Fibroblast of the conjunctiva (primary cell): Measurements from ENCODE around the gene MINK1.

Experiments
- DNase-seq: peaks from one replicate; pipeline ENCODE4 v3.0.0-alpha.2; 2010; ENCODE audit warnings: low read depth

Gene MINK1

GRCh38 chr17:4833178-4833940 is at the start of gene MINK1:
Gene MINK1, plus strand, starts transcription at chr17:4833340. Its CDS starts 244 bp downstream, at chr17:4833584.
- DNase-seq, result peak; percentile 86

DNA sequence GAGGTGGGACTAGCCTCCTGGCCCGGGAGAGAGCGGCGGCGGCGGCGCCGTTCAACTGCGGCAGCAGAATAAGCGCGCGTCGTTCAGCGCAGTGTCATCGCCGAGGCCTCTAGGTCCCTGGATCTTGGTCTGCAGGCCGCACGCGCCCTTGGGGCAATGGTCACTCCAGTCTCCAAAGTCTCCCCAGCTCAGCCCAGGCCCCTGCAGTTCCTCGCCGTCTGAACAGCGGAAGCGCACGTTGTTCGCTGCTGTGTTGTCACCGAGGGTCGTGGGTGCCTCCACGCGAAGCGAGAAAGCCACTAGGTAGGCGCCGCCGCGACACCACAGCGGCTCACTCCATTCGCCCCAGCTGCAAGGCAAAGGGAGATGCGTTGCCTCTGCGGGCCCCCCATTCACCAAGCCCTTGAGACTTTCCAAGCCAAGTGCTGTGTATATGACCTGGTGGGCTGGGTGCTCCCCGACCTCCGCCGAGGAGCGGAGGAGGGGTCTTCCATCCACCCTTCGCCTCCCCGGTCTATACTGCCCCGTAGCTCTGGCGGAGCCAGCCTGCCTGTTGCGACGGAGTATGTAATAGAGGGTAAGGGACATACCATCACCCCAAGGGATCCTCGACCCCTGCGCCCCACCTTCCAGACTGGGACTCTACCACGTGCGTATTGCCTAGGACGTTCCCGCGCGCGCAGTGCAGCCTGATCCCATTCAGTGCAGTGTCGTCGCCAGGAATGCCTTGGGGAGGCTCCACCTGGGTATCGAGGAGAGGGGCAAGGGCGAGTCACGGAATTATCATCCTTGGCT is 47.6 kb upstream of the MINK1 start:
- no peak for DNase-seq

GRCh38 chr17:4786106-4786511 is 47.0 kb upstream of the MINK1 start, which contains the start of gene VMO1:
Gene VMO1, minus strand, starts transcription at chr17:4786364. Its CDS starts 12 bp downstream, at chr17:4786352.
- DNase-seq, result no peak

DNA sequence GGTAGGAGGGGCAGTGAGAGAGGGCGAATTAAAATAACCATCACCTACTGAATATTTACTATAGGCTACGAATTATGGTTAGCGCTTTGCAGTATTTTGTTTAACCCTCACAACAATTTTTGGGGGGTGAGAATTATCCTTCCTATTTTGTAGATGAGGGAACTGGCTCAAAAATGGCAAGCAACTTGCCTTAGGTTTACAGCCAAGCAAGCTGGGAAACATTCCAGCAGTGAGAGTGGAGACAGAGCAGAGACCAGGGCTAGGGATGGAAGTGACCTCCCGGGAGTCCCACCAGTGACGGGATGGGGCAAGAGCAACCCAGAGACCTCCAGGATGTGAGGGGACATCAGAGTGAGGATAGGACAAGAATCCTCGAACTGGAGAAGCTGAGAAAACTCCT is 46.6 kb upstream of the MINK1 start:
- no peak for DNase-seq

- peak; percentile 30 for DNase-seq
Observed at GRCh38 chr17:4788159-4788806, 44.9 kb upstream of the MINK1 start.

DNA sequence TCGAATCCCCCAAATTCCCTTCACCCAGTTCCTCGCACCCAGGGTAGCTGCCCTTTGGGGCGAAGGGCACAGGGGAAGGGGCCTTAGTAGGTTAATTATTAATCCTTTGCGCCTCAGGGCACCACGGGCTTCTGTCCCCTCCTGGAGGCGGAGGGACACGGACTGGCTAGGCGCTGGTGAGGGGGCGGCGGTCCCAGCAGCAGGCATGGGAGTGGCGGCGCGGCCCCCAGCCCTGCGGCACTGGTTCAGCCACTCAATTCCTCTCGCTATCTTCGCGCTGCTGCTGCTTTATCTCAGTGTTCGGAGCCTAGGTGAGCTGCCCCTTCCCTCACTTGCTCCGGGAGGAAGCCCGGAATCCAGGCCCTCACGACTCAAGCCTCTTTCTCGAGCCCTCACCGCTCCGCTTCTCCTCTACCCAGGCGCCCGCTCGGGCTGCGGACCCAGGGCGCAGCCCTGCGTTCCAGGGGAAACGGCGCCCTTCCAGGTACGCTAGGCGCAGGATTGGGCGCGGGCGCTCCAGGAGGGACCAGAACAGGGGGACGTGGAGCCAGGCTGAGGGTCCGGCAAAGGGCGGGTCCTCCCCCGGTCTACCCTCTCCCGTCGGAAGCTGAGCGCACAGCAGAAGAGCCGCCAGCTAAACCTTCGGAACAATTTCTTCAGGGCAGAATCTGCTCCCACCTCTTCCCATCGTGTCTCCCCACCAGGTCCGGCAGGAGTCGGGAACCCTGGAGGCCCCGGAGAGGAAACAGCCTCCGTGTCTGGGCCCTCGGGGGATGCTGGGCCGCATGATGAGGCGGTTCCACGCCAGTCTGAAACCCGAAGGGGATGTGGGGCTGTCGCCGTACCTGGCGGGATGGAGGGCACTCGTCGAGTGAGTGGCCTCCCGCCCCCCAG is 44.1 kb upstream of the MINK1 start, which contains the start of gene GLTPD2:
Gene GLTPD2, plus strand, starts transcription at position 158 of the 894 bp plus-strand sequence. Its CDS starts 48 bp downstream, at position 206.
- DNase-seq, result no peak

- DNase-seq, result no peak
Observed at GRCh38 chr17:4789701-4789950, 43.5 kb upstream of the MINK1 start.

GRCh38 chr17:4789951-4790704 is 43.0 kb upstream of the MINK1 start:
- DNase-seq, result peak; percentile 74

DNA sequence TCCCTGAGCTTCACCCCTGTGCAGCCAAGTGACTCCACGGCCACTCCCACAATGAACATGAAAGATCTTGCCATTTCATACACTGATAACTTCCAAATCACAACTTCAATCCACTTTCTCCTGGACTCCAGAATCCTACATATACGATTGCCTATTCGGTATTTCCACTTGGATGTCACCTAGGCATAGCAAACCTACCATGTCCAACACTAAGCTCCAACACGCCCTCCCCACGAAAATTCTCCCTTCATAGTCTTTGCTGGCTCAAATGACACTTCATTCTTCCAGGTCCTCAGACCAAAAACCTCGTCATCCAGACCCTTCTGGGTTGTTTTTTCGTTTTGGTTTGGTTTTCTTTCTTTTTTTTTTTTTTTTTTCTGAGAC is 42.4 kb upstream of the MINK1 start:
- DNase-seq, result no peak

- DNase-seq, result no peak
Observed at GRCh38 chr17:4795168-4795567, 38.0 kb upstream of the MINK1 start.

- no peak for DNase-seq
Observed at GRCh38 chr17:4796552-4796920, 36.6 kb upstream of the MINK1 start.

GRCh38 chr17:4800462-4801196 is 32.5 kb upstream of the MINK1 start:
- DNase-seq, result no peak

DNA sequence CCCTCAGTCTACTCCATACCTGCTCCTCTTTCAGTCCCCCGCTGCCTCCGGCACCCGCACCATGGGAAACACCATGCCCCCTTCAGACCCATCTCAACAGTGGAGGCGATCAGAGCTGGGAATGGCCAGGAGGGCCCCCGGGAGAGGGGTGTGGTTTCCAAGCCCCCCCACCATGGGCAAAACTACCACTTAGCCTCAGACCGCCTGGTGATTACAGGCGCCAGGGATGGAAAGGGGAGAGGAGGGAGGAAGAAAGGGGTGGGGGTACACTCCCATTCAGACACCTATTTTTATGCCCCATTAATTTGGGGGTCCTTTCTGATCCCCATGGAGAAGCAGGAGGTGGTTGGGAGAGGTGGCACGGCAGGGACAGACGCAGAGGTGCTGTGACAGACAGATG is 30.9 kb upstream of the MINK1 start, which contains the start of gene C17orf114:
Gene C17orf114, minus strand, starts transcription at position 101 of the 400 bp plus-strand sequence.
- no peak for DNase-seq

DNA sequence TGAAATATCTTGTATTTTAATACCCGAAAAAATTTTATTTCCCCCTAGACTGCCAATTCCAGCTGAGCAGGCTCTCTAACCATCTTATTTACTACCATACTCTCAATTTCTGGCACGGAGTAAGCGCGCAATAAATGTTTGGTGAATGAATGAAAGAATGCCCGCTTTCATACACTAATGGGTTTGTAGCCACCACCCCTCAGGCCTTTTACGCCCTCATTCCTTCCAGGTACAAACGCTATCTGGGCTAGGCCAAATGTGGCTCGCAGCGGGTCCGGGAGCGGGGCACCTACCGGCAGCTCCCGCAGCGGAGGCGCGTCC is 26.7 kb upstream of the MINK1 start:
- DNase-seq, result no peak

- peak; percentile 47 for DNase-seq
Observed at GRCh38 chr17:4806777-4807604, 26.1 kb upstream of the MINK1 start, which contains the start of gene PLD2. Gene PLD2, plus strand, starts transcription at chr17:4807152. Its CDS starts 621 bp downstream, at chr17:4807773.

- no peak for DNase-seq
Observed at GRCh38 chr17:4807605-4808377, 25.3 kb upstream of the MINK1 start.

GRCh38 chr17:4808378-4808767 is 24.8 kb upstream of the MINK1 start:
- DNase-seq, result no peak

DNA sequence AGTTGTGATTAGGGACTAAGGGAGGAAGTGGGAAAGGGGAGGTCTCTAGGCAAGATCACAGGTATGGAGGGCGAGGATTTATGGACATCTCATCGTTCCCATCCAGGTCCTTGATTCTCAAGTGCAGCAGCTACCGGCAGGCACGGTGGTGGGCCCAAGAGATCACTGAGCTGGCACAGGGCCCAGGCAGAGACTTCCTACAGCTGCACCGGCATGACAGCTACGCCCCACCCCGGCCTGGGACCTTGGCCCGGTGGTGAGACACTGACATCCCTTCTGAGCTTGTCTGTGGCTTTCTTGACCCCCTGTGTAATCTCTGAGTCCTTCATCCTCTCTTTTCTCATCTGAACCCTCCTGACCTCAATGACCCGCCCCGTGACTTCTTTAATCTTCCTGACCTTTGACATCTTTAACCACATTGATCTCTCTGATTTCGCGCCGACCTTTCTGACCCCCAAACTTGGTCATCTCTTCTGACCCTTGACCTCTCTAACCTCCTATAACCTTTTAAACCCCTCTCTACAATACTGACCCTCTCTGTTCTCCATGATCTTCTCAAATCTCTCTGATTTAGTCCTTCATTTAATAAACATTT is 22.3 kb upstream of the MINK1 start:
- DNase-seq, result no peak
